ENCODE measurements around the gene TMPRSS12.
"Not testable (repeated sequence)": the region's sequence is repeated elsewhere in the genome, so short reads cannot be mapped to it uniquely, and the experiment has no call there.

DNA sequence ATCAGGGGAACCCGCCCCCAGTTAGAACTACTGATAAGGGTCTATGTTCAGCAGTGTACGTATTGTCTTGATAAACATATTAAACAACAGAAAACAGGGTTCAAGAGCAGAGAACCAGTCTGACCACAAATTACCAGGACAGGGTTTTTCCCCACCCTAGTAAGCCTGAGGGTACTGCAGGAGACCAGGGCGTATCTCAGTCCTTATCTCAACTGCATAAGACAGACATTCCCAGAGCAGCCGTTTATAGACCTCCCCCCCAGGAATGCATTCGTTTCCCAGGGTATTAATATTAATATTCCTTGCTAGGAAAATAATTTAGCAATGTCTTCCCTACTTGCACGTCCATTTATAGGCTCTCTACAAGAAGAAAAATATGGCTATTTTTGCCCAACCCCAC is 69.6 kb downstream of the TMPRSS12 start:
- TF ChIP-seq POLR2A (IDR thresholded peaks at IDR 0.05), result not testable (repeated sequence)
- TF ChIP-seq, protein P1, sequence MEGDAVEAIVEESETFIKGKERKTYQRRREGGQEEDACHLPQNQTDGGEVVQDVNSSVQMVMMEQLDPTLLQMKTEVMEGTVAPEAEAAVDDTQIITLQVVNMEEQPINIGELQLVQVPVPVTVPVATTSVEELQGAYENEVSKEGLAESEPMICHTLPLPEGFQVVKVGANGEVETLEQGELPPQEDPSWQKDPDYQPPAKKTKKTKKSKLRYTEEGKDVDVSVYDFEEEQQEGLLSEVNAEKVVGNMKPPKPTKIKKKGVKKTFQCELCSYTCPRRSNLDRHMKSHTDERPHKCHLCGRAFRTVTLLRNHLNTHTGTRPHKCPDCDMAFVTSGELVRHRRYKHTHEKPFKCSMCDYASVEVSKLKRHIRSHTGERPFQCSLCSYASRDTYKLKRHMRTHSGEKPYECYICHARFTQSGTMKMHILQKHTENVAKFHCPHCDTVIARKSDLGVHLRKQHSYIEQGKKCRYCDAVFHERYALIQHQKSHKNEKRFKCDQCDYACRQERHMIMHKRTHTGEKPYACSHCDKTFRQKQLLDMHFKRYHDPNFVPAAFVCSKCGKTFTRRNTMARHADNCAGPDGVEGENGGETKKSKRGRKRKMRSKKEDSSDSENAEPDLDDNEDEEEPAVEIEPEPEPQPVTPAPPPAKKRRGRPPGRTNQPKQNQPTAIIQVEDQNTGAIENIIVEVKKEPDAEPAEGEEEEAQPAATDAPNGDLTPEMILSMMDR (IDR thresholded peaks at IDR 0.05), result not testable (repeated sequence)
